Hepatocyte (in vitro differentiated cells): ENCODE data around the gene ARHGAP15.

Experiments used
- CTCF ChIP-seq: fragments of 200-600 bp; sonication (generic); IDR thresholded peaks from 2 replicates; pipeline ENCODE4 v1.5.1; 2016; ENCODE audit warnings: antibody characterized with exemption, mild to moderate bottlenecking; ENCODE audit not compliant: poor library complexity
- EZH2 ChIP-seq: fragments of 200-600 bp; sonication (generic); IDR thresholded peaks from 2 replicates; pipeline ENCODE4 v1.6.1; 2016; ENCODE audit warnings: antibody characterized with exemption, mild to moderate bottlenecking, borderline replicate concordance
- EZH2phosphoT487 ChIP-seq: fragments of 200-600 bp; sonication (generic); IDR thresholded peaks from one replicate; pipeline ENCODE4 v1.6.1; 2018; ENCODE audit warnings: antibody characterized with exemption, mild to moderate bottlenecking, low read depth, moderate library complexity; ENCODE audit not compliant: unreplicated experiment, severe bottlenecking

GRCh38 chr2:143280097-143280757 is 151.0 kb downstream of the ARHGAP15 start:
- TF ChIP-seq CTCF (no peak), EZH2 (no peak), EZH2phosphoT487 (no peak)
